SK-N-SH (cell line): ENCODE data around the gene EVC2. TPM values are rescaled to one million over a fixed set of nuclear protein-coding genes. Genes with fewer than 3 reads are reported as not detected.

Experiments used
- CTCF ChIA-PET: fragments of 300-600, 350-600 bp; formaldehyde crosslinking; extraction: SDS; loops from one replicate; lab custom pipeline; 2021; lab: Yijun Ruan, JAX
- POLR2A ChIA-PET: fragments of 350-600 bp; sonication (Branson Sonifier 250); formaldehyde crosslinking; extraction: SDS; loops from one replicate; lab custom pipeline; 2020; ENCODE audit warnings: antibody characterized with exemption, inconsistent platforms; lab: Yijun Ruan, JAX
- DNase-seq: peaks from one replicate; pipeline ENCODE4 v3.0.0; 2012
- H2AFZ ChIP-seq: fragments of 200-600 bp; sonication (generic); 2 replicates; pipeline ENCODE4 v1.8.1; 2016; ENCODE audit warnings: antibody characterized with exemption, mild to moderate bottlenecking, low read depth
- H3F3A ChIP-seq: fragments of 200-600 bp; sonication (generic); replicated peaks from 2 replicates; pipeline ENCODE3; 2016; ENCODE audit warnings: antibody characterized with exemption, mild to moderate bottlenecking; ENCODE audit not compliant: insufficient read depth
- H3K27ac ChIP-seq, 2 experiments: fragments of 200-500 bp in 1 of 2; fragments of 200-600 bp in 1 of 2; sonication (Bioruptor generic) in 1 of 2; sonication (generic), shearing (Covaris generic) in 1 of 2; 2 replicates each; pipeline versions ENCODE4 v1.5.1 to v1.6.1; 2014 to 2016; ENCODE audit warnings: low read depth in 2 of 2, inconsistent platforms in 1 of 2, low read length in 1 of 2, mild to moderate bottlenecking in 1 of 2, mixed read lengths in 1 of 2
- H3K27me3 ChIP-seq: fragments of 200-600 bp; sonication (generic), shearing (Covaris generic); 2 replicates; pipeline ENCODE4 v1.6.1; 2016; ENCODE audit warnings: mixed run types; ENCODE audit not compliant: insufficient read depth
- H3K36me3 ChIP-seq, 2 experiments: fragments of 200-500 bp in 1 of 2; fragments of 200-600 bp in 1 of 2; sonication (Bioruptor generic) in 1 of 2; sonication (generic) in 1 of 2; replicated peaks in 1 of 2; 2 replicates each; pipeline versions ENCODE3 to v1.5.1; 2014 to 2016; ENCODE audit warnings: low read length in 1 of 2, mild to moderate bottlenecking in 1 of 2; ENCODE audit not compliant: insufficient read depth in 2 of 2, control insufficient read depth in 1 of 2
- H3K4me1 ChIP-seq, 2 experiments: fragments of 200-500 bp in 1 of 2; fragments of 200-600 bp in 1 of 2; sonication (Bioruptor generic) in 1 of 2; sonication (generic), shearing (Covaris generic) in 1 of 2; 2 replicates each; pipeline versions ENCODE4 v1.5.1 to v1.6.1; 2014 to 2016; ENCODE audit warnings: low read depth in 1 of 2, low read length in 1 of 2, mixed run types in 1 of 2; ENCODE audit not compliant: insufficient read depth in 2 of 2, control insufficient read depth in 1 of 2
- H3K4me2 ChIP-seq: fragments of 200-600 bp; sonication (generic), shearing (Covaris generic); 2 replicates; pipeline ENCODE4 v1.6.1; 2017; ENCODE audit warnings: mixed run types
- H3K4me3 ChIP-seq, 2 experiments: fragments of 200-500 bp in 1 of 2; fragments of 200-600 bp in 1 of 2; sonication (Bioruptor generic) in 1 of 2; sonication (generic), shearing (Covaris generic) in 1 of 2; 2 replicates each; pipeline versions ENCODE4 v1.5.1 to v1.8.1; 2014 to 2016; ENCODE audit warnings: low read depth in 2 of 2, inconsistent platforms in 1 of 2, low read length in 1 of 2, mild to moderate bottlenecking in 1 of 2, mixed read lengths in 1 of 2, moderate library complexity in 1 of 2
- H3K79me2 ChIP-seq: fragments of 200-600 bp; sonication (generic); 2 replicates; pipeline ENCODE4 v1.8.1; 2017; ENCODE audit warnings: mild to moderate bottlenecking; ENCODE audit not compliant: insufficient read depth
- H3K9ac ChIP-seq: fragments of 200-600 bp; sonication (generic); 2 replicates; pipeline ENCODE4 v1.6.1; 2017; ENCODE audit warnings: mixed run types
- H3K9me2 ChIP-seq: fragments of 200-600 bp; sonication (generic); 2 replicates; pipeline ENCODE4 v1.6.1; 2017; ENCODE audit warnings: mixed run types
- H3K9me3 ChIP-seq: fragments of 200-600 bp; sonication (generic); 2 replicates; pipeline ENCODE4 v1.6.1; 2017; ENCODE audit warnings: mixed run types, mild to moderate bottlenecking, moderate library complexity
- H4K20me1 ChIP-seq: fragments of 200-600 bp; sonication (generic); 2 replicates; pipeline ENCODE4 v1.6.1; 2017; ENCODE audit warnings: mild to moderate bottlenecking, mixed run types; ENCODE audit not compliant: insufficient read depth
- CHD2 ChIP-seq: fragments of 150-350 bp; IDR thresholded peaks from 2 replicates; pipeline ENCODE4 v1.6.1; 2018; ENCODE audit warnings: low read length; ENCODE audit not compliant: partially characterized antibody
- ELF1 ChIP-seq: IDR thresholded peaks from 2 replicates; pipeline ENCODE4 v1.4.0; 2012
- FOXM1 ChIP-seq: IDR thresholded peaks from 2 replicates; pipeline ENCODE4 v1.4.0; 2012; ENCODE audit warnings: low read depth, mild to moderate bottlenecking
- GABPA ChIP-seq: IDR thresholded peaks from 2 replicates; pipeline ENCODE4 v1.4.0; 2012; ENCODE audit warnings: low read depth, mild to moderate bottlenecking
- GATA2 ChIP-seq: sonication (generic); formaldehyde crosslinking; IDR thresholded peaks from 2 replicates; pipeline ENCODE4 v1.5.0; 2020; ENCODE audit warnings: mild to moderate bottlenecking, missing genetic modification reagents
- IRF3 ChIP-seq: fragments of 150-350 bp; IDR thresholded peaks from 2 replicates; pipeline ENCODE4 v1.6.1; 2016; ENCODE audit warnings: mild to moderate bottlenecking, low read depth, low read length
- JUND ChIP-seq: IDR thresholded peaks from 2 replicates; pipeline ENCODE4 v1.4.0; 2012
- PBX3 ChIP-seq: IDR thresholded peaks from 2 replicates; pipeline ENCODE4; 2012
- POLR2AphosphoS5 ChIP-seq: IDR thresholded peaks from 2 replicates; pipeline ENCODE4 v1.6.1; 2012; ENCODE audit warnings: low read depth, low read length
- RAD21 ChIP-seq: IDR thresholded peaks from 2 replicates; pipeline ENCODE4 v1.6.1; 2012; ENCODE audit warnings: mild to moderate bottlenecking, low read length
- RFX5 ChIP-seq: IDR thresholded peaks from 2 replicates; pipeline ENCODE4 v1.6.1; 2012; ENCODE audit warnings: mild to moderate bottlenecking, improper control_type of control experiment, low read length
- SIN3A ChIP-seq: IDR thresholded peaks from 2 replicates; pipeline ENCODE4 v1.6.1; 2012; ENCODE audit warnings: low read depth, mild to moderate bottlenecking, low read length, moderate library complexity, borderline replicate concordance
- TAF1 ChIP-seq: IDR thresholded peaks from 2 replicates; pipeline ENCODE4 v1.6.1; 2012; ENCODE audit warnings: low read depth, mild to moderate bottlenecking, low read length, moderate library complexity, borderline replicate concordance
- TCF12 ChIP-seq: IDR thresholded peaks from 2 replicates; pipeline ENCODE4 v1.4.0; 2012
- YY1 ChIP-seq: IDR thresholded peaks from 2 replicates; pipeline ENCODE4 v1.4.0; 2012; ENCODE audit warnings: low read depth, mild to moderate bottlenecking
- WGBS: methylation state at CpG from one replicate; pipeline ENCODE4 v1.1.6; 2017; ENCODE audit warnings: low lambda C conversion rate; 5-methylcytosine and 5-hydroxymethylcytosine counted together
- polyA plus RNA-seq, 3 experiments: library from polyadenylated mRNA; depleted of rRNA; stranded (reverse); fragments of >200 nt; gene quantifications; 2 replicates each; pipeline ENCODE4 v1.2.3, GENCODE V29; 2012
- TF ChIP-seq, protein P1 (sequence below): IDR thresholded peaks from 2 replicates; pipeline ENCODE4 v1.4.0; 2012; ENCODE audit warnings: low read depth, borderline replicate concordance
- TF ChIP-seq, protein P2 (sequence below): fragments of 150-350 bp; IDR thresholded peaks from 2 replicates; pipeline ENCODE4 v1.6.1; 2017; ENCODE audit warnings: antibody characterized with exemption, low read length, low read depth, borderline replicate concordance

The EVC2 gene
- polyA plus RNA-seq, 1 of the 3 experiments (the other 2 are of a cell fraction), result not detected

GRCh38 chr4:5732158-5732557 is 23.8 kb upstream of the EVC2 start:
- Histone ChIP-seq H3K4me1 (no peaks in the 10 kb centered on the region), H3F3A (no peaks in the 10 kb centered on the region), H3K9ac (no peak overlapping the region), H3K27ac (no peak overlapping the region), H3K4me3 (no peak overlapping the region), H3K9me2 (no peaks in the 10 kb centered on the region), H4K20me1 (no peaks in the 10 kb centered on the region), H2AFZ (no peak overlapping the region), H3K4me2 (no peak overlapping the region), H3K9me3 (no peaks in the 10 kb centered on the region), H3K79me2 (no peaks in the 10 kb centered on the region), H3K36me3 (peaks cover 21 to 39% of the 10 kb centered on the region in 2 experiments), H3K27me3 (no peaks in the 10 kb centered on the region)
- WGBS, result 93% methylated on average over 10 of the region's 10 CpGs
- ChIA-PET CTCF (no interaction called here), POLR2A (no interaction called here)
- no peak for DNase-seq
- no peak for TF ChIP-seq FOXM1
- TF ChIP-seq IRF3, result no peak
- TF ChIP-seq RAD21, result no peak
- TF ChIP-seq, protein P1, sequence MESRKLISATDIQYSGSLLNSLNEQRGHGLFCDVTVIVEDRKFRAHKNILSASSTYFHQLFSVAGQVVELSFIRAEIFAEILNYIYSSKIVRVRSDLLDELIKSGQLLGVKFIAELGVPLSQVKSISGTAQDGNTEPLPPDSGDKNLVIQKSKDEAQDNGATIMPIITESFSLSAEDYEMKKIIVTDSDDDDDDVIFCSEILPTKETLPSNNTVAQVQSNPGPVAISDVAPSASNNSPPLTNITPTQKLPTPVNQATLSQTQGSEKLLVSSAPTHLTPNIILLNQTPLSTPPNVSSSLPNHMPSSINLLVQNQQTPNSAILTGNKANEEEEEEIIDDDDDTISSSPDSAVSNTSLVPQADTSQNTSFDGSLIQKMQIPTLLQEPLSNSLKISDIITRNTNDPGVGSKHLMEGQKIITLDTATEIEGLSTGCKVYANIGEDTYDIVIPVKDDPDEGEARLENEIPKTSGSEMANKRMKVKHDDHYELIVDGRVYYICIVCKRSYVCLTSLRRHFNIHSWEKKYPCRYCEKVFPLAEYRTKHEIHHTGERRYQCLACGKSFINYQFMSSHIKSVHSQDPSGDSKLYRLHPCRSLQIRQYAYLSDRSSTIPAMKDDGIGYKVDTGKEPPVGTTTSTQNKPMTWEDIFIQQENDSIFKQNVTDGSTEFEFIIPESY, result no peak
- TF ChIP-seq TAF1, result no peak
- TF ChIP-seq GABPA, result no peak
- no peak for TF ChIP-seq CHD2
- TF ChIP-seq ELF1, result no peak
- TF ChIP-seq GATA2 (CRISPR knock-in tag), result no peak
- TF ChIP-seq YY1, result no peak
- no peak for TF ChIP-seq TCF12
- no peak for TF ChIP-seq PBX3
- no peak for TF ChIP-seq POLR2AphosphoS5
- TF ChIP-seq JUND, result no peak
- TF ChIP-seq RFX5, result no peak
- TF ChIP-seq, protein P2, sequence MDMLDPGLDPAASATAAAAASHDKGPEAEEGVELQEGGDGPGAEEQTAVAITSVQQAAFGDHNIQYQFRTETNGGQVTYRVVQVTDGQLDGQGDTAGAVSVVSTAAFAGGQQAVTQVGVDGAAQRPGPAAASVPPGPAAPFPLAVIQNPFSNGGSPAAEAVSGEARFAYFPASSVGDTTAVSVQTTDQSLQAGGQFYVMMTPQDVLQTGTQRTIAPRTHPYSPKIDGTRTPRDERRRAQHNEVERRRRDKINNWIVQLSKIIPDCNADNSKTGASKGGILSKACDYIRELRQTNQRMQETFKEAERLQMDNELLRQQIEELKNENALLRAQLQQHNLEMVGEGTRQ, result no peak
- TF ChIP-seq SIN3A, result no peak
